Spleen (tissue), 11 donors: ENCODE results near the gene SMAD6. TPM values are rescaled to one million over a fixed set of nuclear protein-coding genes. Genes with fewer than 3 reads are reported as not detected.

Source experiments
- DNase-seq: peaks from one replicate; pipeline ENCODE4 v3.0.0-alpha.2; 2020
- H3K27ac ChIP-seq, 8 donors: fragments of 200-600 bp; sonication (generic) in 7 of 8; 1 replicate in 4 of 8; 2 replicates in 4 of 8; pipeline versions ENCODE4 v1.5.0 to v1.8.0; 2016 to 2021; ENCODE audit warnings: inconsistent platforms in 4 of 8, mild to moderate bottlenecking in 4 of 8, moderate library complexity in 1 of 8
- H3K27me3 ChIP-seq, 7 donors: fragments of 200-600 bp; sonication (generic) in 6 of 7; replicated peaks in 1 of 7; 1 replicate in 4 of 7; 2 replicates in 3 of 7; pipeline versions ENCODE4 v1.5.0 to v1.8.0; 2016 to 2021; ENCODE audit warnings: inconsistent platforms in 3 of 7, mild to moderate bottlenecking in 1 of 7
- H3K36me3 ChIP-seq, 6 donors: fragments of 200-600 bp; sonication (generic) in 5 of 6; 1 replicate in 4 of 6; 2 replicates in 2 of 6; pipeline versions ENCODE4 v1.5.0 to v1.8.0; 2016 to 2021; ENCODE audit warnings: inconsistent platforms in 2 of 6
- H3K4me1 ChIP-seq, 6 donors: fragments of 200-600 bp; sonication (generic) in 5 of 6; 1 replicate in 3 of 6; 2 replicates in 3 of 6; pipeline versions ENCODE4 v1.5.0 to v1.8.0; 2016 to 2021; ENCODE audit warnings: inconsistent platforms in 3 of 6
- H3K4me3 ChIP-seq, 8 donors: fragments of 200-600 bp; sonication (generic) in 7 of 8; 1 replicate in 4 of 8; 2 replicates in 4 of 8; pipeline versions ENCODE4 v1.5.0 to v1.8.0; 2016 to 2021; ENCODE audit warnings: inconsistent platforms in 4 of 8, mild to moderate bottlenecking in 4 of 8, moderate library complexity in 2 of 8
- H3K9me3 ChIP-seq, 8 donors: fragments of 200-600 bp; sonication (generic) in 7 of 8; 1 replicate in 4 of 8; 2 replicates in 4 of 8; pipeline versions ENCODE4 v1.5.0 to v1.8.0; 2016 to 2021; ENCODE audit warnings: inconsistent platforms in 4 of 8
- CTCF ChIP-seq, 11 experiments: fragments of 200-600 bp in 7 of 11; fragments of 450-650 bp in 4 of 11; sonication (generic) in 4 of 11; IDR thresholded peaks in 8 of 11; conservative IDR thresholded peaks in 3 of 11; 1 replicate in 7 of 11; 2 replicates in 4 of 11; pipeline versions ENCODE4 v1.4.0 to v1.8.0; 2016 to 2021; ENCODE audit warnings: antibody characterized with exemption in 11 of 11, inconsistent platforms in 4 of 11, mild to moderate bottlenecking in 1 of 11
- POLR2A ChIP-seq, 3 donors: fragments of 450-650 bp; IDR thresholded peaks; one replicate each; pipeline ENCODE4 v1.5.1; 2017; ENCODE audit warnings: antibody characterized with exemption in 3 of 3, mild to moderate bottlenecking in 1 of 3
- POLR2AphosphoS5 ChIP-seq, 3 donors: sonication (generic); formaldehyde crosslinking; IDR thresholded peaks; one replicate each; pipeline ENCODE4 v1.5.1; 2017; ENCODE audit warnings: antibody characterized with exemption in 3 of 3
- WGBS, 5 donors: extraction: QIAGEN DNeasy Blood & Tissue Kit in 3 of 5; methylation state at CpG; one replicate each; pipeline versions ENCODE4 v1.1.5 to v1.1.7; 2013 to 2018; 5-methylcytosine and 5-hydroxymethylcytosine counted together
- intact Hi-C: fragments of 100-400 bp; cut with DNase I; formaldehyde crosslinking; loops from one replicate; pipeline ENCODE4 v1.15.0; 2023; ENCODE audit warnings: low total_unique reads
- polyA plus RNA-seq, 3 donors: library from polyadenylated mRNA; stranded (reverse); fragments of 200-250 nt; gene quantifications; one replicate each; pipeline ENCODE4 v1.2.1, GENCODE V29; 2013
- total RNA-seq, 7 donors: library from RNA; depleted of rRNA in 3 of 7; stranded (reverse); fragments of >200 nt in 3 of 7; fragmentation: NEBNext Ultra II Directional in 4 of 7; extraction: Animal tissue kit (Norgen Biotek cat#: 25700) in 4 of 7; gene quantifications; one replicate each; pipeline versions ENCODE4 v1.1.0 to v1.2.1, GENCODE V29; 2016 to 2021
- donor health status: healthy with polysubstance abuse.
- donor health status: DM: no; HTN: no; CAD: no; lungs with moderate emphysema.
- donor health status: DM: no; HTN: no; CAD: no.
- donor health status: Bipolar disorder and iron deficiency.
- donor health status: healthy.
- donor health status: DM: no; HTN: no; CAD: no.
- donor health status: DM: yes; HTN: yes; CAD: no.

Gene SMAD6
- total and polyA plus RNA-seq, 10 donors = 0.72 to 14.0 (median 4.8) TPM

GRCh38 chr15:66739287-66739686, 37.3 kb downstream of the SMAD6 start:
- Histone ChIP-seq H3K4me3 (no peak overlapping the region), H3K27ac (no peak overlapping the region), H3K9me3 (no peaks in the 10 kb centered on the region), H3K36me3 (no peaks in the 10 kb centered on the region), H3K27me3 (no peaks in the 10 kb centered on the region), H3K4me1 (peaks cover 0 to 19% (median 5%) of the 10 kb centered on the region in 6 donors)
- intact Hi-C loops = no loop called here
- DNase-seq = no peak
- TF ChIP-seq POLR2AphosphoS5 (IDR thresholded peaks at IDR 0.05) (no peak), POLR2A (IDR thresholded peaks at IDR 0.05) (no peak)
- WGBS, 5 donors = 79 to 89% (median 83%) methylated on average over 6 of the region's 6 CpGs

- Histone ChIP-seq H3K4me1 (peaks cover 0 to 25% (median 7%) of the 10 kb centered on the region in 6 donors), H3K27ac (peak overlapping the region in 1 of 8 donors; percentile 14), H3K9me3 (no peaks in the 10 kb centered on the region), H3K27me3 (no peaks in the 10 kb centered on the region), H3K4me3 (no peak overlapping the region), H3K36me3 (no peaks in the 10 kb centered on the region)
- WGBS, 5 donors = 74 to 88% (median 83%) methylated on average over 8 of the region's 8 CpGs
- intact Hi-C loops = no loop called here
- TF ChIP-seq POLR2A (IDR thresholded peaks at IDR 0.05) = no peak
- TF ChIP-seq CTCF (IDR thresholded peaks at IDR 0.05 in 8 of 11, conservative IDR thresholded peaks at IDR 0.05 in 3 of 11) = no peak
- no peak for TF ChIP-seq POLR2AphosphoS5 (IDR thresholded peaks at IDR 0.05)
- DNase-seq = no peak
These were observed 38.8 kb downstream of the SMAD6 start for GRCh38 chr15:66740802-66741201.

- no peak for DNase-seq
- Histone ChIP-seq H3K27me3 (no peaks in the 10 kb centered on the region), H3K27ac (no peak overlapping the region), H3K36me3 (no peaks in the 10 kb centered on the region), H3K9me3 (no peaks in the 10 kb centered on the region), H3K4me1 (peaks cover 0 to 33% (median 8%) of the 10 kb centered on the region in 6 donors), H3K4me3 (no peak overlapping the region)
- WGBS, 5 donors = 80 to 93% (median 87%) methylated on average over 5 of the region's 5 CpGs
- intact Hi-C loops = no loop called here
- TF ChIP-seq POLR2AphosphoS5 (IDR thresholded peaks at IDR 0.05) = no peak
- no peak for TF ChIP-seq CTCF (IDR thresholded peaks at IDR 0.05 in 8 of 11, conservative IDR thresholded peaks at IDR 0.05 in 3 of 11)
- TF ChIP-seq POLR2A (IDR thresholded peaks at IDR 0.05) = no peak
These were observed 39.6 kb downstream of the SMAD6 start for GRCh38 chr15:66741646-66742045.

- TF ChIP-seq CTCF (IDR thresholded peaks at IDR 0.05 in 8 of 11, conservative IDR thresholded peaks at IDR 0.05 in 3 of 11) (no peak), POLR2A (IDR thresholded peaks at IDR 0.05) (no peak), POLR2AphosphoS5 (IDR thresholded peaks at IDR 0.05) (no peak)
- intact Hi-C loops = no loop called here
These were observed 40.2 kb downstream of the SMAD6 start for GRCh38 chr15:66742286-66742685.

GRCh38 chr15:66743204-66743603, 41.2 kb downstream of the SMAD6 start:
- Histone ChIP-seq H3K27ac (peak overlapping the region in 2 of 8 donors; percentile 39 to 43), H3K4me1 (peaks cover 0 to 41% (median 10%) of the 10 kb centered on the region in 6 donors)
- WGBS, 5 donors = 84 to 91% (median 87%) methylated on average over 5 of the region's 5 CpGs

More at GRCh38 chr15:66742286-66742685, 40.2 kb downstream of the SMAD6 start:
- no peaks in the 10 kb centered on the region for H3K9me3 ChIP-seq
- no peak for DNase-seq
- 84 to 100% (median 89%) methylated on average over 5 to 6 of the region's 6 CpGs for WGBS, 5 donors
- no peaks in the 10 kb centered on the region for H3K27me3 ChIP-seq
- H3K27ac ChIP-seq = no peak overlapping the region
- H3K4me3 ChIP-seq = no peak overlapping the region
- peaks cover 0 to 40% (median 8%) of the 10 kb centered on the region in 6 donors for H3K4me1 ChIP-seq
- H3K36me3 ChIP-seq = no peaks in the 10 kb centered on the region

More at GRCh38 chr15:66743204-66743603, 41.2 kb downstream of the SMAD6 start:
- no peak for DNase-seq
- intact Hi-C loops = no loop called here
- Histone ChIP-seq H3K36me3 (no peaks in the 10 kb centered on the region), H3K27me3 (no peaks in the 10 kb centered on the region), H3K4me3 (no peak overlapping the region), H3K9me3 (no peaks in the 10 kb centered on the region)
- TF ChIP-seq CTCF (IDR thresholded peaks at IDR 0.05 in 8 of 11, conservative IDR thresholded peaks at IDR 0.05 in 3 of 11) = no peak
- no peak for TF ChIP-seq POLR2AphosphoS5 (IDR thresholded peaks at IDR 0.05)
- no peak for TF ChIP-seq POLR2A (IDR thresholded peaks at IDR 0.05)
